Endometrium (tissue), 2 donors: ENCODE results near the gene GRM5.

Source experiments
- FAIRE-seq: peaks from 2 replicates; lab custom pipeline; 2012; peaks lifted over from hg19 to GRCh38; lab: Jason Lieb, UNC
- donor health status: control.
- donor health status: control.

Gene GRM5

DNA sequence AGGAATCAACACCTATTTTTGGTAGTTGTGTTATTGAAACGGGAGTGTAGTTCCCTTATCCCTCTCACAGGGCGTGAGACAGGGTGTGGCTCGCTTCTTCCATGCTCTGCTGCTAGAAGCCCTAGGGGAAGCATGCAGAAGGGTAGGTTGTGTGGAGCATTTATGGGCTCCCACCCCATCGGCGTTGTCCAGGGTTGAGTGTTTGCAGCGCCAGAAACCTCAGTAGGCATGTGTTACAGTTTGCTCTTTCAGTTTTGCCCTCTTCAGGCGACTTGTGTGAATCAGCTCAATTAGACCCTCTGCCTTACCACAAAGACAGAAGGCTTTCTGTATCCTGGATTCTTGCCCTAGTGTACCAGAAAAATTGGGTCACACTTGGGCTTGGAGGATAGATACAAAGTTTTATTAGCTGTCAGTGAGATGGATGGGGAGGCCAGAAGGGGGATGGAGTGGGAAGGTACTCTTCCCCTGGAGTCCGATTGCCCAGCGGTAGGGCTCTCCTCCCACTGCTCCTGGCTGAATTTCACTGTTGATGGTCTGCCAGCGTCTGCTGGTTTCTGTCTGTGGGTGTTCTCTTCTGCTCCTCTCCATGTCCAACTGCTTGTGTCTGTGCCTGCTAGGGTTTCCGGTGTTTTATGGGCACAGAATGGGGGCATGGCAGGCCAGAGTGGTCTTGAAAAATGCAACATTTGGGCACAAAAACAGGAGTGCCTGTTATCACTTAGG is 369.9 kb downstream of the GRM5 start:
- FAIRE-seq, result no peak

GRCh38 chr11:88692306-88693086 is 373.3 kb downstream of the GRM5 start:
- FAIRE-seq, result no peak

GRCh38 chr11:88689548-88690240 is 376.1 kb downstream of the GRM5 start:
- no peak for FAIRE-seq

- FAIRE-seq, result no peak
Measured at GRCh38 chr11:88683024-88683423, 382.8 kb downstream of the GRM5 start.

DNA sequence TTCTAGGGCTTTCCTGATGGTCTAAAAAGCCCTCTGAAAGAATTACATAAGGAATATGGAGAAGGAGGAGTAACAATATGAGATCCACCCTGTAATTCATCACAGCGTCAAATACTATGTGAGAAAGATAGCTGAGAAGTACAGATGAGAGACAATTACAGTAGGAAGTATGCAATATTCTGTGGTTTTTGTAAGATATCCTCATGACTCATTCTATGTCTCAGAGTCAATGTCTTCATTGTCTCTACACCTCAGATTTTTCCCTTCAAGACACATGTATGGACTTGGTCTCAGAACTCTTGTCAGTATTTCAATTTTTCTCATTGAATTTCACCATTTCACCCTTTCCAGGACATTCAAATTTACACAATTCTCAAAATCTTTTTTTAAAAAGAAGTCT is 385.0 kb downstream of the GRM5 start:
- FAIRE-seq, result no peak

DNA sequence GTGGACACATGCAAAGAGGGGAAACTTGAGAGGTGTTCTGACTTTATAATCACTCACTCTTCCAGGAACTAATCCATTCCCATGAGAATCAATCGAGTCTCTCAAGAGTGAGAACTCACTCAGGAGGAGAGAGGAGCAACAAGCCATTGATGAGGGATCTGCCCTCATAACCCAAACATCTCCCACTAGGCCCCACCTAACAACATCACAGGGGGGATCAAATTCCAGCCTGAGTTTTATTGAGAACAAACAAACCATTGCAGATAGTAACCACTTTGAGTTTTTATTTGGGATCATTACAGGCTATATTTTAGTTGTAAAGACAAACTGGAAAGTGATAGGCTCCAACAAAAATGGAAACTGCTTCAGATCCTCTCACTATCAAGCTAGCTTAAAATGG is 399.4 kb downstream of the GRM5 start:
- FAIRE-seq, result no peak

DNA sequence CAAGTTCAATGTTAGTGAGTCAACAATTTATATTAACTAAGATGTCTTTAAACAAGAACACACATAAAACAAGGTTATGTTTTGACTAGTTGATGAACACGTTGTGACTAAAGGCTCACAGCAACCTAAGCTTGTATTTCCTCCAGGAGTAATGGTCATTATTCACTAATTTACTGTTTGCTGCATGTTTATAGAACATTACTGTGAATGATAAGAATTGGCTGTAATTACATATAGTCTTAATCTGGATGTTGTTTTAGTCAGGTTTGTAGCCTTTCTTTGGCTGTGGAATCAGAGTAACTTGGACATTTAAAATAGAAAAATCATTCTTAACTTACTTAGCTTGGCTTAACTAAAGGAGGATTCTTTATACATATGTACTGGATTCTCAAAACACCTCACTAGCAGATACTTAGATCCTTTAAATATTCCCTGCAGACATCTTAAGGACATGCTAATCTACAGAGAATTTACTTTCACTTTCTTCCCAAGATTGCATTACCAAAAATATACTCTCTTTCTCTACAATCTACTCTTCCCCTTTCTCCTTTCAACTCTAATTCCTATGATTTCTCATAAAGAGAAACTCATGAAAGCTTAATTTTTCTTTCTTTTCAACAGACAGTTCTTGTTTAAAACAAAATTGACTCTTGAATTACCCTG is 408.6 kb downstream of the GRM5 start:
- no peak for FAIRE-seq

DNA sequence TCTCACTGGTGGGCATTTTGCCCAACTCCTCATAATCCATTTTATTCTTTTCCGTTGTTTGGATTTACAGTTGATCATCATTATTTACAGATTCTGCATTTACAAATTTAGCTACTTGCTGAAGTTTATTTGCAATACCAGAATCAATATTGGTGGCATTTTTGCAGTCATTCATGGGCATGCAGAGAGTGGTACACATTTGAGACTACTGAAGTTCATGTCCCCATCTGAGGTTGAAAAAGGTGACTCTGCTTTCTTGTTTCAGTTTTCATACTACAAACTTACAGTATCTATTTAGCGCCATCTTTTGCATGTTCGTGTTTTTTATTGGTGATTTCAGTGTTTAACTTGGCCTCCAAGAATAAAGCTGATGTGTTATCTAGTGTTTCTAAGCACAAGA is 409.5 kb downstream of the GRM5 start:
- FAIRE-seq, result no peak

- no peak for FAIRE-seq
Measured at GRCh38 chr11:88655656-88656055, 410.1 kb downstream of the GRM5 start.

DNA sequence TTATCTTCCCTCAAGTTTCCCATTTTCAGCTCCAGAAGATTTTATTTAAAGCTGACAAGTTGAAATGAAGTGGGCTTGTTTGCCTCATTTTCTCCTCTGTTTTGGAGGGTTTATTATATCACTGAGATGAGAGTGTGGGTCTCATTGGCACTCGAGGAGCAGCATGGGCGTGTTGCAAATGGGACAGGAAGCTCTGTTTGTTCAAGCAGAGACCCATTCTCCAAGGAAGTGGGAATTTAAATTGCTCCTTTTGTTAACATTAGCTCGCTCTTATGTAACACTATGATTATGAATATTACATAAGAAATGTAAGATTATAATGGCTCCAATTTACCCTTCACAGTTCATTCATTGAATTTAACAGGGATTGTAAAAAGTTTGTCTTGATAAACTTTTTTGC is 410.6 kb downstream of the GRM5 start:
- no peak for FAIRE-seq

GRCh38 chr11:88651556-88651955 is 414.2 kb downstream of the GRM5 start:
- FAIRE-seq, result no peak

DNA sequence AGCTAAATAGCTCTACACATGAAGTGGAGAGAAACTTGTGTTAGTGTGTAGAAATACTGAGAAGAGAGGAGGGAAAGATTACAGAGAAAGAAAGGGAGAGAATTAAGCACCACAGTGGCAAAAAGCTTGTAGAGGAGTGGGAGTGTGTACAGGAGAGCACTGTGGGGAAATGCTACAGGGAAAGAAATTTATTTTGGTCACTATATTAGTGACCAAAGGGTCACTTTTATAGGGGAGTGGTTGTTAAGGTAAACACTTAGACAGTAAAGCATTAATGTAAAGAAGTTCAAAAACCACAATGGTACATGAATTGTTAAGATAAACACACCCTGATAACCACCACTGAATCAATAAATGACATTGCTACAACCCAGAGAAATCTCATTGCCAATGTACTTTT is 421.1 kb downstream of the GRM5 start:
- FAIRE-seq, result no peak

- no peak for FAIRE-seq
Measured at GRCh38 chr11:88632163-88632562, 433.6 kb downstream of the GRM5 start.

GRCh38 chr11:88631497-88631896 is 434.3 kb downstream of the GRM5 start:
- no peak for FAIRE-seq

GRCh38 chr11:88629496-88629895 is 436.3 kb downstream of the GRM5 start:
- no peak for FAIRE-seq

GRCh38 chr11:88626216-88626615 is 439.6 kb downstream of the GRM5 start:
- no peak for FAIRE-seq

DNA sequence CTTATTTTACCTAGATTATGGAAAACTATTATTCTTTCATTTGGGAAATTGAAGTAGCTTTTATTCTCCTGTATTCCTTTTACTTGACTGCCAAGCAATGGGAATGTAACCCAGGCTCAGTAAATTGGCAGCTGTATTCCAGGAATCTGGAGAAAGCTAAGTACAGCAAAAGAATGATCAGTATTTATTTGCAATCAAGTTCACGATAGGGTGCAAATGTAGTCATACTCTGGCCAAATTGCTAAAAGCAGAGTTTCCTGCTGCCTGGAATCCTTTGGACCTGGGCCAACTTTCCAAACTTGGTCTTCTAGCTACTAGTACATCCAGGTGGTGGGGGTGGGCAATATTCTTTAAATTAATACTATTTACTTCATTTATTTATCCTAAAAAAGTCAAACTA is 442.3 kb downstream of the GRM5 start:
- FAIRE-seq, result no peak

DNA sequence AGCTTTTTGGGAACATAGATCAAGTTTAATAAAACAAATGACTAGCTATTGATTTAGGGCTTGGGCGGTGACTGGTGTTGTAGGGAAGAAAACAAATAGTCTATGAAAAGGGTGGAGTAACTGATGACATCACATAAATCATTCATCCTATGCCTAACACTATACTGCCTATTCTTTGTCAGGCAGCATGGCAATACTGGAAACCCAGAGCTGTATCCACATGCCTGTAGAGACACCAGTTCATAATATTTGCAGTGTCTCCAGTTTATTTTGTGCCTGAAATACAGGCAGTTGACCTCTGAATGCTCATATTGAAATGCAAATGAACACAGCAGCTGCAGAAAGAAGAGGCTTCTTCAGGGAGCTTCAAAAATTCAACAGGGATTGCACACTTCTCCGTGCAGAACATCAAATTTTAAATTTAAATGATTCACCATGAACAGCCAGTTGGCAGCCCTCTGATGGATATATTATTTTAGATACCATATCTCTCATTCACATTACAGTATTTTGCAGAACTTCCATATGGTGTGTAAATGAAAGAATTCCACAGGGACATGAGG is 445.1 kb downstream of the GRM5 start:
- FAIRE-seq, result no peak

DNA sequence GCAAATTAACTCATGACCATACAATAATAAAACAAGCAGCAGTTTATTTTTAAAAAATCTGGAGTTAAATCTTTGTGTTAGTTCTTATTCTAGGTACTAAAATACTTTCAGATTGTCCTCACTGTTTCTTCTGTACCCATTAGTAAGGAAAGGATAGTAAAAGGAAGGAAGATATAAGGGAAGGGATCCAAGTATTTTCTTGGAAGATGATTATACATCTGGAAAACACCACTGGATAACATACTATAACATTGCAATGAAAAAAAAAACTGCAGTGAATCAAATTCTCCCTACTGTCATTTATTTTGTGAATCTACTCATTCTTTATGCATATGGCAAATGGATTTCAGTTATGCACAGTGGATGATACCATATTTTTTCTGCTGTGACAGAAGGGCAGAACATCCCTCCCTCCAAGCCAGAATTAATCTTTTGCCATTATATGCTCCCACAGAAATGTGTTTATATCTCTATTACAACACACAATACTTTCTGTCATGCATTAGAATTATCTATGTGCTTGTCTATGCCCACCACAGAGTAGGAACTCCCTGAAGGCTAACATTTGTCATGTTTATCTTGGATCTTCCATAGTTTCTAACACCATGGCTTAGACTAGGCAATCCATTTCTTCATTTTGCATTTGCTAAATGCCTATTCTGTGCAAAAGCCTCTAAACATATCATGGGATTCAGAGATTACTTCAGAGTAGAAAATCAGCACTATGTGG is 446.0 kb downstream of the GRM5 start:
- FAIRE-seq, result no peak

DNA sequence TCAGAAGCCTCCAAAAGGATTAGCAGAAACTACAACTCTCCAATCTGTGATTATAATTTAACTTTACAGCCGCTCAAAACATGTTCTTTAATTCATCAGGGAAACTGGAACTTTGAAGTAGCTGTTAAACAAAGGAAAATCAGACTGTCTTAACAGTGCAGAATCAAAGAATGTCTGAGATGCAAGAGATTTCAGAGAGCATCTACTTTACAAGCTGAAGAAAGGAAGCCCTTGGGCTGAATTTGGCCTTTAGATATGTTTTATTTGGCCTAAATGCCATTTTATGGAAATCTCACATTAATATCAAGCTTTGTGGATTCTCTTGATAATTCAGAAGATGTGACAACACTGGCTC is 446.7 kb downstream of the GRM5 start:
- no peak for FAIRE-seq

DNA sequence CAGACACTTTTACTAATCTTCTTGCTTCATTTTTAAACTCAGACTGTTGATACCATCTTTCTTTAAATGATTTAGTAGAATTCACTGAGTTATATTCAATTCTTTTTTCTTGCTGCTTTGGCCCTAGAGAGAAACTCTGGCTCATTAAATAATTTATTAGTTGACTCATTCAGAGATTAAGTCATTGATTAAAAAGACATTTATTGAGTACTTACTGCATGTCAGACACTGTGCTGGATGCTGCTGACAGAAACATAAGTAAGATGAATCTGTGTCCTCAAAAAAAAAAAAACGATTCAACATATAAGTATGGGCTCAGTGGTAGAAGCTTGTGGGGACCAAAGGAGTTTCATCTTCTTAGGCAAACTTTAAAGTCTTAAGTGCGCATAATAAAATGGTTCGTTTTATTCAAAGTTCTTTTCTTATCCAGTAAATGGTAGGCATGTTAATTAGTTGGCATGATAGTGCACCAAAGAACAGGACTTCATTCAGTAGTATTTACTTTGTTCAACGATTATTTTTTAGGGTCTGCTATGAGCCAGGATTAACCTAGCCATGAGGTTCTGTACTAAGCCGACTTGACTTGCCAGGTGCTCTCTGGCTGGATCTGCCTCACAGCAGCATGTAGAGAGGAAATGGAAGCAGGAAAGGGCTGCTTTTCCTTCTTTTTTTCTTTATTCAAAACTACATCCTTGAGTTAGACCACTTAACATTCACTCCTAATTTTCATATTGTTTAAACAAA is 447.3 kb downstream of the GRM5 start:
- FAIRE-seq, result no peak
